Peyer's patch (tissue), 4 donors: ENCODE results near the gene AHRR.

Source experiments
- CTCF ChIP-seq, 6 experiments: fragments of 450-650 bp in 4 of 6; fragments of 200-600 bp in 2 of 6; sonication (generic) in 1 of 6; IDR thresholded peaks; one replicate each; pipeline ENCODE4 v1.5.1; 2017 to 2019; ENCODE audit warnings: antibody characterized with exemption in 6 of 6, mild to moderate bottlenecking in 3 of 6, moderate library complexity in 1 of 6
- POLR2A ChIP-seq, 2 donors: fragments of 450-650 bp; IDR thresholded peaks; one replicate each; pipeline ENCODE4 v1.5.1; 2017; ENCODE audit warnings: antibody characterized with exemption in 2 of 2, mild to moderate bottlenecking in 2 of 2, moderate library complexity in 2 of 2

DNA sequence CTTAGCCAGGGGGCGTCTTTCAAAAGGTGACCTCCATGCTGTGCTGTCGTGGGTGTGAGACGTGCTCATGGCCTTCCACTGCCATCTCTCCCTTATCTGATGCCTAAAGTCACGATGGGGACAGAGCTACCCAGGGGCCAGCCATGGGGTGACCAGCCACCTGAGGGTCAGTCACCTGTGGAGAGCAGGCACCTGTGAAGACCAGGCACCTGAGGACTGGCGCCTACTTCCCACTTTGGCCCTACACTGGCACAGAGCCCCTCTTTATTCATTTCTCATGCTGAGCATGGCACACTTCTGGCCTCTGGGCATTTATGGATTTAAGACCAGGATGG lies 115.1 kb downstream of the AHRR start:
- TF ChIP-seq POLR2A (IDR thresholded peaks at IDR 0.05), result no peak
- no peak for TF ChIP-seq CTCF (IDR thresholded peaks at IDR 0.05)
